ENCODE data around the gene C14orf180.

The C14orf180 gene

DNA sequence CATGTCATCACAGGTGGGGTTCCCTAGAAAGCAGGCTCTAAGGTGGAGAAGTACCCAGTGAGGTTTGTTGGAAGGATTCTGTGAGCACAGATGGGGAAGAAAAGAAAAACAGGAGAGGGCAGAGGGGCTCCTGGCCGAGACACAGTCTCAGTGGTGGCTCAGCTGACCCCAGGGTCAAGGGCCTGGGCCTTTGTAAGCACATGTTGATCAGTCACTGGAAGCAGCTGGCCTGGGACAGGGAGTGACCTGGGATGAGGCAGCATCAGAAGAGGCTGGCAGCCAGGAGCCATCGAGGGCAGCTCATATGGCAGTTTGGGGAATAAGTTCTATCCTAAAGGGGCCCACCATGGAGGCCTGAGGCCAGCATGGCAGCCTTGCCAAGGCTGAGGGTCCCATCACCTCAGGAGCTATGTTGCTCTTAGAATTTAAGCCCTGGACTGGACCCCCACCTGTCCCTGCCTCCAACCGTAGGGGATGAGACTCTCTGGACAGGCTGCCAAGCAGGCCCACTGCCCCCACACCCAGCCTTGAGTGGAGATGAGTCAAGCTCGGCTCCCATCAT, 31.3 kb downstream of the C14orf180 start:
- TF ChIP-seq EZH2 (IDR thresholded peaks at IDR 0.05) (no peak), POLR2AphosphoS5 (IDR thresholded peaks at IDR 0.05; ENCODE audit: borderline replicate concordance, low read depth, low read length) (no peak), FOXP2 (optimal IDR thresholded peaks at IDR 0.05; ENCODE audit: control extremely low read depth, extremely low read length, insufficient read depth) (no peak)
- no peaks in the 10 kb centered on the region for H3K36me3 ChIP-seq (ENCODE audit: insufficient read depth, low read length)
- no peak overlapping the region for H3K9ac ChIP-seq (ENCODE audit: insufficient read length)
- no peak overlapping the region for H3K4me3 ChIP-seq
- DNase-seq (ENCODE audit: low read depth, low spot score) = no peak
- no peaks in the 10 kb centered on the region for H3K9me3 ChIP-seq (ENCODE audit: low read depth, low read length)
- H3K27ac ChIP-seq = no peak overlapping the region

DNA sequence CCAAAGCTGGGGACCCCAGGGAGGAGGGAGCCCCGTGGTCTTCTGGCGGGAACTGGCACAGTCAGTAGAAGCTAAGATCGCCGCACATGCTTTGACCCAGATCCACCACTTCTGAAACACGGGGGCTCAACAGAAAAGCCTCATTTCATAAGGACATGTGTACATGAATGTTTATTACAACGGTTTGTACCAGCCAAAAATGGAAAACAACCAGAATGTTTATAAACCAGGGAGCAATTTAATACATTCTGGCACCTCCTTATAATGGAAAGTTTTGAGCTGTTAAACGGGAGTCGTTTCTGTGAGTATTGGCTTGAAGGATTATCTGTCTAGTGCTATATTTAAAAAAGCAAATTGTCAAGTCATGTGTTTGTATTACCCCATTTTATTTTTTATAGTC, 32.3 kb downstream of the C14orf180 start:
- no peaks in the 10 kb centered on the region for H3K9me3 ChIP-seq (ENCODE audit: low read depth, low read length)
- no peak overlapping the region for H3K27ac ChIP-seq
- DNase-seq (ENCODE audit: low read depth, low spot score) = no peak
- H3K9ac ChIP-seq (ENCODE audit: insufficient read length) = no peak overlapping the region
- H3K4me3 ChIP-seq = no peak overlapping the region
- TF ChIP-seq FOXP2 (optimal IDR thresholded peaks at IDR 0.05; ENCODE audit: control extremely low read depth, extremely low read length, insufficient read depth) = no peak
- H3K36me3 ChIP-seq (ENCODE audit: insufficient read depth, low read length) = no peaks in the 10 kb centered on the region

DNA sequence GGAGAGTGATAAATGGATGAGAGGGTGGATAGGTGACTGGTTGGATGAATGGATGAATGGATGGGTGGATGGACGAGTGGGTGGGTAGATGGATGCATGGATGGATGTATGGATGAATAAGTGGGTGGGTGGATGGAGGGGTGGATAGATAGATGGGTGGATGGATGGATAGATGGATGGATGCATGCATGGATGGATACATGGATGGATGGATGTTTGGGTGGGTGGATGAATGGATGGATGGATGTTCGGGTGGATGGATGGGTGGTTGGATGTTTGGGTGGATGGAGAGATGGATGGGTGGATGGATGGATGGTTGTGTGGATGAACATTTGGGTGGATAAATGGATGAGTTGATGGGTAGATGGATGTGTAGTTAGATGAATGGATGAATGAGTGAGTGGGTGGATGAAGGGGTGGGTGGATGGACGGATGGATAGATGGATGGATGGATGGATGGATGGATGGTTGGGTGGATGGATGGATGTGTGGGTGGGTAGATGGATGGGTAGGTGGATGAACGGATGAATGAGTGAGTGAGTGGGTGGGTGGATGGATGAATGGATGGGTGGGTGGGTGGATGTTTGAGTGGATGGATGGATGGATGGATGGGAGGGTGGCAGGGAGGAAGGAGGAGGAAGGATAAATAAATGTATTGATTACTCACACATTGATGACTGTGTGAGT, 34.7 kb downstream of the C14orf180 start:
- no peaks in the 10 kb centered on the region for H3K9me3 ChIP-seq (ENCODE audit: low read depth, low read length)
- TF ChIP-seq POLR2AphosphoS5 (IDR thresholded peaks at IDR 0.05; ENCODE audit: borderline replicate concordance, low read depth, low read length) (no peak), FOXP2 (optimal IDR thresholded peaks at IDR 0.05; ENCODE audit: control extremely low read depth, extremely low read length, insufficient read depth) (no peak), EZH2 (IDR thresholded peaks at IDR 0.05) (no peak)
- DNase-seq (ENCODE audit: low read depth, low spot score) = no peak
- H3K36me3 ChIP-seq (ENCODE audit: insufficient read depth, low read length) = no peaks in the 10 kb centered on the region
- no peak overlapping the region for H3K27ac ChIP-seq
- H3K4me3 ChIP-seq = no peak overlapping the region
- no peak overlapping the region for H3K9ac ChIP-seq (ENCODE audit: insufficient read length)

DNA sequence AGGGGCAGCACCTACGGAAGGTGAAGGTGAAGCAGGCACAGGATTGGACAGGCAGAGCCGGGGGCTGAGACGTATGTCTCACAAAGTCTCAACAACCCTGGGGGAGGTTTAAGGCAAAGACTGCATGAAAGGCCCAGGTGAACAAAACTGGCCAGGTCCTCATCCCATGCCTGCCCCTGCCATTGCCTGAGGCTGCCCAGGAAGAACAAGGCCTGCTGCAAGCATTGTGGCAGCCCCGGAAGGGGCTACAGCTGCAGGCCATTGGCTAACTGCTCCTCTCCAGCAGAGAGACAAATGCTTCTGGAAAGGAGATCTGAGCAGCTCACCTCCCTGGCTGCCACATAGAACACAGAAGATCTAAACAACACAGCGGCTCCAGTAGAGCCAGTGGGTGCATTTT, 45.4 kb downstream of the C14orf180 start:
- DNase-seq (ENCODE audit: low read depth, low spot score) = no peak
- TF ChIP-seq EZH2 (IDR thresholded peaks at IDR 0.05) = no peak
- no peak for TF ChIP-seq FOXP2 (optimal IDR thresholded peaks at IDR 0.05; ENCODE audit: control extremely low read depth, extremely low read length, insufficient read depth)
- no peak for TF ChIP-seq POLR2AphosphoS5 (IDR thresholded peaks at IDR 0.05; ENCODE audit: borderline replicate concordance, low read depth, low read length)
- H3K4me3 ChIP-seq = no peak overlapping the region
- H3K36me3 ChIP-seq (ENCODE audit: insufficient read depth, low read length) = no peaks in the 10 kb centered on the region
- no peaks in the 10 kb centered on the region for H3K9me3 ChIP-seq (ENCODE audit: low read depth, low read length)
- no peak overlapping the region for H3K9ac ChIP-seq (ENCODE audit: insufficient read length)
- no peak overlapping the region for H3K27ac ChIP-seq

- no peak for DNase-seq (ENCODE audit: low read depth, low spot score)
- no peak overlapping the region for H3K9ac ChIP-seq (ENCODE audit: insufficient read length)
- H3K4me3 ChIP-seq = no peak overlapping the region
- no peaks in the 10 kb centered on the region for H3K9me3 ChIP-seq (ENCODE audit: low read depth, low read length)
- H3K27ac ChIP-seq = no peak overlapping the region
- H3K36me3 ChIP-seq (ENCODE audit: insufficient read depth, low read length) = no peaks in the 10 kb centered on the region
- no peak for TF ChIP-seq EZH2 (IDR thresholded peaks at IDR 0.05)
- TF ChIP-seq POLR2AphosphoS5 (IDR thresholded peaks at IDR 0.05; ENCODE audit: borderline replicate concordance, low read depth, low read length) = no peak
- no peak for TF ChIP-seq FOXP2 (optimal IDR thresholded peaks at IDR 0.05; ENCODE audit: control extremely low read depth, extremely low read length, insufficient read depth)
These were observed 53.2 kb downstream of the C14orf180 start for GRCh38 chr14:104632781-104633180.

DNA sequence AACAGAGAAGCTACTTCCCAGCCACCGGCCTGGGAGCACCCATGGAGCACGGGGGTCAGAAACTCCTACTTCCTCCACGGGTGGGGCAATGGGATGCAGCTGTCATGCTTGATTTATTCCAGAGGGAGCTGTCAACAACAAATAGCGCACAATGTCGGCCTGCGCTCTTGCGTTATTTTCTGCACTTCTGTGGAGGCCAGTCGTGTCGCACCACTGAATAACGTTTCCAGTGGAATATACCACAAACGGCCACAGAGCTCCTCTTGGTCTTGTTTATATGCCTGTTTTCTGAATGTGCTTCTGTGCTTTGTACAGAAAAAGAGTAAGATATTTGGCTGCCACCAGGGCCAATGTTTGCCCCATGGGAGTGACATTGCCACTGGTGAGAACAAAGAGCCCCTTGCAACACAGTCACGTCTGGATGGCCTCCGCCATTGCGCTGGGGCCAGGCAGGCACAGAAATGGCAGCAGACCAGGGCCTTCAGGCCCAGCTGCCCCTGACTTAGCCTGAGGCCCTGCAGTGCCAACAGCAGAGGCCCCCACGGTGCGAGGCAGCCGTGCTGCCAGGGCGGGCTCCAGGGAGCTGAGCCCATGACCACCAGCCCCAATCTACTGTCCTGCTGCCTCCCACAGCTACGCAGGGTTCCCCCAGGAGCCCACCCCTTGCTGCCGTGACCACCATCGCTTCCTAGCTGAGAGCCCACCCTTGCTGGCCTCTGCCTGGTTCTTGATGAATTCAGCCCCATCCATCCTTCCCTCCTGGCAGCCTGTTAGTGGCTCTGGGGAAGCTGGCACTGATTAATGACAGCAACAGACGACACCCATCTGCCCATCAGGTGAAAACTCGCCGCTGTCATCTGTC, 53.9 kb downstream of the C14orf180 start:
- H3K27ac ChIP-seq = no peak overlapping the region

GRCh38 chr14:104634138-104634760, 54.7 kb downstream of the C14orf180 start:
- H3K36me3 ChIP-seq (ENCODE audit: insufficient read depth, low read length) = no peaks in the 10 kb centered on the region
- H3K9ac ChIP-seq (ENCODE audit: insufficient read length) = no peak overlapping the region
- no peaks in the 10 kb centered on the region for H3K9me3 ChIP-seq (ENCODE audit: low read depth, low read length)
- DNase-seq (ENCODE audit: low read depth, low spot score) = no peak
- no peak overlapping the region for H3K4me3 ChIP-seq
- no peak for TF ChIP-seq EZH2 (IDR thresholded peaks at IDR 0.05)
- TF ChIP-seq FOXP2 (optimal IDR thresholded peaks at IDR 0.05; ENCODE audit: control extremely low read depth, extremely low read length, insufficient read depth) = no peak
- no peak for TF ChIP-seq POLR2AphosphoS5 (IDR thresholded peaks at IDR 0.05; ENCODE audit: borderline replicate concordance, low read depth, low read length)
- H3K27ac ChIP-seq = no peak overlapping the region

More for the DNA sequence above, 53.9 kb downstream of the C14orf180 start:
- no peak for TF ChIP-seq EZH2 (IDR thresholded peaks at IDR 0.05)
- no peak for TF ChIP-seq POLR2AphosphoS5 (IDR thresholded peaks at IDR 0.05; ENCODE audit: borderline replicate concordance, low read depth, low read length)
- TF ChIP-seq FOXP2 (optimal IDR thresholded peaks at IDR 0.05; ENCODE audit: control extremely low read depth, extremely low read length, insufficient read depth) = no peak
- no peak for DNase-seq (ENCODE audit: low read depth, low spot score)
- no peaks in the 10 kb centered on the region for H3K9me3 ChIP-seq (ENCODE audit: low read depth, low read length)
- no peaks in the 10 kb centered on the region for H3K36me3 ChIP-seq (ENCODE audit: insufficient read depth, low read length)
- no peak overlapping the region for H3K4me3 ChIP-seq
- no peak overlapping the region for H3K9ac ChIP-seq (ENCODE audit: insufficient read length)
